Skin of body (tissue), 3 donors: ENCODE measurements around the gene MRPL23. TPM values are rescaled to one million over a fixed set of nuclear protein-coding genes. Genes with fewer than 3 reads are reported as not detected.

ENCODE experiments used
- DNase-seq: peaks from one replicate; lab custom pipeline; 2025; lab: John Stamatoyannopoulos, UW
- small RNA-seq: library from RNA; depleted of rRNA; stranded (forward); fragments of <200 nt; gene quantifications from one replicate; pipeline ENCODE3, GENCODE V24; 2014; ENCODE audit warnings: low replicate concordance
- total RNA-seq: library from RNA; depleted of rRNA; stranded (reverse); fragments of >200 nt; gene quantifications from one replicate; pipeline ENCODE4 v1.2.3, GENCODE V29; 2014

MRPL23 gene
- total RNA-seq, 1 donor from 2014 or later = 20.5 TPM

DNA sequence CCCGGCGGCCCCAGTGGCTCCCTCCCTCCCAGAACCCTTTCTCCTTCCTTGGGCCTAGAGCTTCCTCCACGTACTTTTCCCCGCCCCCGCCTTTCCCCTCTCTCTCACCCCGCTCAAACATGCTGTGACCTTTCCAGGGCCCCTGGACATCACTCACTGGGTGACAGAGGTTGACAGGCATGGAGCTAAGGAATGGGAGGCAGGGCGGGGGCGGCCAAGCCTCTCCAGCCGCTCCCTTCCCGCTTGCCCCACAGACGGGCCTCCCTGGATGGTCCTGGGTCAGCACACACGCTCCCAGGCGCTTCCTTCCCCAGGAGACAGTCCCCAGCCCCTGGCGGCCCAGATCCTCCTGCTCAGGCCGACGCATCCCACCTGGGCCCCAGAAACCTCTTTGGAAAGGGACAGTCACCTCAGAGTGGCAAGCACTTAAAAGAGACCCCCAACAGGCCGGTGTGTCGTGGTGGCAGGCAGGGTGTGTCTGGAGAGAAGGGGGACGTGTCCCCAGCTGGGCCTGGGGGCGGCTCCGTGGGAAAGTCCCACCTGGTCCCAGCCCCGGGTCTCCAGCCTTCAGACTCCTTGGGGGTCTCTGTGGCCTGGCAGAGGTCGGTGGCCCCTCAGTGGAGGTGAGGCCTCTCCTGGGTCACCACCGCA lies 41.7 kb downstream of the MRPL23 start:
- DNase-seq = no peak

DNA sequence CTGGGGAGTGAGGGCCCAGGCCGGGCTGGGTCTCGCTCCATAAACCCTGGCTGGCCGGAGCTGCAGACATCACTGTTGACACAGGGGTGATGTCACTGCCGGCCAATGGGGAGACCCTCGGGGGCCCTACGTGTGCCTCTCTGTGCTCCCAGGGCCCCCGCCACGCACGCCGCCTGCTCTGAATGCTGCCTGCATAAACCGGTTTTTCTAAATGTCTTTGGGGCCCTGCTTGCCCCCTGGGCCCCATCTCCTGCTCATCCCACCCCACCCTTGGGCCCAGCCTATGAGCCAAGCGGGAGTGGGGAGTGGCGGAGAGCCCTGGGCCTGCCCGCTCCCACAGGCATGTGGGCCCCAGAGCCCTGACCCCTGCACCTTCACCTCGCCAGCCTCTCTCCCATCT lies 42.8 kb downstream of the MRPL23 start:
- no peak for DNase-seq

DNA sequence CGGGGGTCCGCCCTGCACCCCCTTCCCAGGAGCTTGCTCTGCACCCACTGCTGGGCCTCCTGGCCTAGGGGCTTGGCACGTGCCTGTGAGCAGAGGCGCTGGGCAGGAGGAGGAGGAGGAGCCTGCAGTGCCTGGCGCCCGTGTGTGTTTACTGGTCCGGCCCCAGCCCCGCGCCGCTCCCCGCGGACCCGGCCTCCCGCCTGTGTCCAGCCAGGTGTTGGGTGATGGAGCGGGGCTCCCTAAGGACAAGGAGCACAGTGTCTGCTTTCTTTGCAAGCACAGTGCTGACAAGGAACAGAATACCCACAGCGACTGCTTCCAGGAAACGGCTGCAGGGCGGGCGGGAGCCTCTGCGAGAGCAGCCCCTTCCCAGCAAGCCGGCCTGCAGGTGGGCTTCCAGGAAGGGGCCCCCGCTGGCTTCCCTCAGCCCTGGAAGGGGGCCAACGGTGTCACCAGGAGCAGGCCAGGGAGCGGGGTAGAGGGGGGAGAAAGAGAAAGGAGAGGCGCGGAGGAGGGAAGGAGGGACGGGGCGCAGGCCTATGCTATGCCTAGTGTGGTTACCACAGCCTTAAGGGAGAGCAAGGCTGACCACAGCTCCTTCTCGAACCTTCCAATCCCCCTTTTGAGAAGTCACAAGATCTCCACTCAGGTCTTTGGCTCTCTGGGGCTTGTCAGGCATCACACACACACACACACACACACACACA lies 43.9 kb downstream of the MRPL23 start:
- no peak for DNase-seq

DNA sequence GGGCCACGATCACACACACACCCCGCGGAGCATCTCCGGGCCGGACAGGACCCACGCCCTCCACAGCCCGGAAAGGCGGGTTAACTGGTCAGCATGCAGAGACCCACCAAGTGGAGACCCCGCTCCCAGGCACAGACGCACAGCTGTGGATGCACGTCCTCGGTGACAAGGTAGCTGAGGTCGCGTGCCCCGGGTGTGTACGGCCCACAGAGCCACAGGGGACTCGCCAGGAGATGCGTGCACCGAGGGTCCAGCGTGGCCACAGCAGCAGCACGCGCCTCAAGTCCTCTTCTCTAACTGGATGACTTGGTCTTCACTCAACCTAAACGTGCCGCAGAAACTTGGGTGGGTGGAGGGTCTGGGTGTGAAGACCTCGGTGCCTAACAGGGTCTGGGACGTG lies 45.0 kb downstream of the MRPL23 start:
- DNase-seq = no peak

DNA sequence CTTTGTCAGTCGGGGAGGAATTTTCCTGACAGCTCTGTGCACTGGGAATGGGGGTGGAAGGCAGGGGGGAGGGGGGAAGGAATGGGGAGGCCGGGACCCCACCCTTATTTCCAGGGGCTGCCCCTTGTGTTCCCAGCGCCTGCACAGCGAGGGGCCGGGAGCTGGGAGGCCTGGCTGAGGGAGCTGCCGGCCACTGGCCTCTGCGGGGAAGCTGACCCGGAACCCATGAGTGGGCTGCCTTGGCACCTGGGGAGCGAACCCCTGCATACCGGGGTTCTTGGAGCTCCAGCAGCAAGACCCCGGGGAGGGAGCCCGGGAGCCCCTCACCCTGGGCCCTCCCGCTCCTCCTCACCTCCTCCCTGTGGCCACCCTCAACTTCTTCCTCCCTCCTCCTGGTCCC lies 47.0 kb downstream of the MRPL23 start:
- no peak for DNase-seq

DNA sequence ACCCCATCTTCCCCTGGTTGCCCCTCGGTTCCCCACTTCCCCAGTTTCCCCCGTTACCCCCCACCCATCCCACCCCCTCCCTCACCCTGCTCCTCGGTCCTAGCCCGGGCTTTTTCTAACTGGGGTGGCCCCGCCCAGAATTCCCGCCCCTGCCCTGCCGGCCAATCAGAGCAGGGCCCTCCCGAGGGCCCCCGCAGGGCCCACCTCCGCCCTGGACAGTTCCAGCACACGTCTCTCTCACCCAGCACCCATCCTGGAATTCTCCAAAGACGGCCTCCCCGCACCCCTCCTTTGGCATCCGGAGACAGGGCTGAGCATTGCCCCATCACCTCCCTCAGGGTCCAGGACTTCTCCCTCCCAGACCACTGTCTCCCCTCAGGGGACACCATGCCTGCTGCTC lies 50.6 kb downstream of the MRPL23 start, which contains the start of gene H19:
Gene H19 (minus strand): TSS at position 88 of the 400 bp plus-strand sequence.
- DNase-seq = no peak

DNA sequence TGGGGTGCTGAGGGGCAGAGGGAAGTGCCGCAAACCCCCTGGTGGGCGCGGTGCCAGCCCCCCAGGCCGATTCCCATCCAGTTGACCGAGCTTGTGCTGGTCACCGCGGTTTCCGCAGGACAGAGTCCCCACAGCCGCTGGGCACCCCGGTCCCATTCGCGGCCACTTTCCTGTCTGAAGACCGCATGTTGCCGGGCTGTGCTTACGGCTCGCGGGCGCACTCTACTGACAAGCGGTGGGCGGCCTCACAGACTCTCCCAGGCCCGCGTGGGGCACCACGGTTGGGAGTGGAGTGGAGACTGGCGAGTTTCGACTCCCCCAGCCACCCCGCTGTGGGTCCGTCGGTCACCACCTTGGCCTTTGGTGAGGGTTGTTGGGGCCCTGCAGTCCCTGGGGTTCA lies 51.2 kb downstream of the MRPL23 start:
- DNase-seq = no peak

DNA sequence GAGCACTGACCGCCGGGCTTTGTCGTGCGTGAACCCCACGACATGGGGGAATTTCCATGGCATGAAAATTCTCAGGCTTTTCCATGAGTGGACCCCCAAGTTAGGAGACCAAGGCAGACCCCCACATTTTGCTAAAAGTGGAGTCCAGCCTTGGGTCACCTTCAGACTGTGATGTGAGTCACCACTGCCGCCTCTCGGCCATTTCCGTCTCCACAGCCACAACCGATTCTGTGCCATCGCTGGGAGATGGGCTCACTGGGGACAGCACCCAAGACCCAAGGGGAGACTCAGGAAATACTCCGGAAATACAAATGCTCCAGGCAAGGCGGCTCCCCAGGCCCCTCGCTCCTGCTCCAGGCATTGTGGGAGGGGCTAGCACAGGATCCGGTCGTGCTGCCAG lies 51.7 kb downstream of the MRPL23 start:
- DNase-seq = no peak

DNA sequence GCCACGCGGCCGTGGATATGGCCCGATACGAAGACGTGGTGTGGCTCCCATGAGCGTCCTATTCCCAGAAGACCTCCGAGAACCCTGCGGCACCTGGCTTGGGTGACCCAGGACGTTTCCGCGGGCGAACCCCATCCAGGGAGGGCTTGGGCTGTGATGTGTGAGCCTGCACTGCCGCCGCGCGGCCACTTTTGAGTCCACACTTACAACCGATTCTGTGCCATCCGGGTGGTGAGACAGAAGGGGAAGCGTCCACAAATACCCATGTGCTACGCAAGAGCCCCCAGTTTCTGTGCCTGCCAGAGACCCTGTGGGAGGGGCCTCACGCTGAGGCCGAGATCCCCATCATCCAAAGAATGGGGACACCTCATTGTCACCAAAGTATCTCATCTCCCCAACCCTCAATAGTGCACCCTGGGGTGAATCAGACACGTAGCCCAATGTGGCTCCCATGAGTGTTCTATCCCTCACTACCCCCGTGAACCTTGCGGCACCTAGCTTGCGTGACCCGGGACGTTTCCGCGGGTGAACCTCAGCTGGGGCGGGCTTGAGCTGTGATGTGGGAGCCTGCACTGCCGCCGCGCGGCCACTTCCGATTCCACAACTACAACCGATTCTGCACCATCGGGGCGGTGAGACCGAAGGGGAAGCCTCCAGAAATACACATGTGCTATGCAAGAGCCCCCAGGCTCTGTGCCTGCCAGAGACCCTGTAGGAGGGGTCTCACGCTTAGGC lies 55.1 kb downstream of the MRPL23 start:
- no peak for DNase-seq

DNA sequence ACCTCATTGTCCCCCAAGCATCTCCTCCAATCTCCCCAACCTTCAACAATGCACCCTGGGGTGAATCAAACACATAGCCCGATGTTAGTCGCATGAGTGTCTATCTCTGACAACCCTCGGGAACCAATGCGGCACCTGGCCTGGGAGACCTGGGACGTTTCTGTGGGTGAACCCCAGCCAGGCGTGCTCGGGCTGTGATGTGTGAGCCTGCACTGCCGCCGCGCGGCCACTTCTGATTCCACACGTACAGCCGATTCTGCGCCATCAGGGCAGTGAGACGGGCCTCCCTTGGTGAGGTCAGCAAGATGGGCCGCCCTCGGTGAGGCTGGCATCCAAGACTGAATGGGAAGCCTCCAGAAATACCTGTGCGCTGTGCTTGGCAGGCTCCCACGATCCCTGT lies 55.7 kb downstream of the MRPL23 start:
- DNase-seq = no peak

DNA sequence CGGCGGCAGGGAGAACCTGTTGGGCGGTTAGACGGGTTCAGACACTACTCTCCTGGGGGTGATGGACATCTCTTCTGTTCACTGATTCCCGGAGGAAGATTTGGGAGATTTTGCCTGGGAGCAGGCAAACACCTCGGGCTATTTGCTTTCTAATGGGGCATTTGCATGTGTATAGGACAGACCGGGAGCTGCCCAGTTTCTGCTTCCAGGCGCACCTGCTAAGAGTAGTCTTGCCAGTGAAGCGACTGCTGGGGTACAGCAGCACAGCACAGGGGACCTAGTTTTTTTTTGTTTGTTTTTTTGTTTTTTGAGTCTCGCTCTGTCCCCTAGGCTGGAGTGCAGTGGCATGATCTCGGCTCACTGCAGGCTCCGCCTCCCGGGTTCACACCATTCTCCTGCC lies 57.3 kb downstream of the MRPL23 start:
- DNase-seq = no peak

Small RNAs within 50 kb of the gene (small RNA-seq; reads per million reads assigned to genes)
- gene RF01972 = not detected
- not detected for gene RF01973

Other genes starting within 250 kb of the MRPL23 start
- 0.99 TPM for gene IFITM10, start 196.7 kb upstream of the MRPL23 start, total RNA-seq
- 118 TPM for gene CTSD, start 183.4 kb upstream of the MRPL23 start, total RNA-seq
- 6.7 TPM for gene SYT8, start 112.3 kb upstream of the MRPL23 start, total RNA-seq
- 322 TPM for gene TNNI2, start 108.4 kb upstream of the MRPL23 start, total RNA-seq
- 18.5 TPM for gene LSP1, start 94.2 kb upstream of the MRPL23 start, total RNA-seq
- gene PRR33, start 55.4 kb upstream of the MRPL23 start, total RNA-seq = 0.20 TPM
- 428 TPM for gene TNNT3, start 27.6 kb upstream of the MRPL23 start, total RNA-seq
- gene H19, start 50.5 kb downstream of the MRPL23 start, total RNA-seq = 7,961 TPM
- 467 TPM for gene IGF2, start 192.1 kb downstream of the MRPL23 start, total RNA-seq
- not detected for gene INS, start 213.9 kb downstream of the MRPL23 start, total RNA-seq
- 0.30 TPM for gene TH, start 224.5 kb downstream of the MRPL23 start, total RNA-seq